Neural progenitor cell (in vitro differentiated cells): Measurements from ENCODE around the gene DPF3. TPM values are rescaled to one million over a fixed set of nuclear protein-coding genes. Genes with fewer than 3 reads are reported as not detected.
A peak's percentile ranks its signal among the peaks of the same experiment; 100 is the strongest.

Experiments
- DNase-seq: peaks from one replicate; pipeline ENCODE4 v3.0.0-alpha.2; 2016; ENCODE audit warnings: low spot score
- H2AFZ ChIP-seq: fragments of 200-600 bp; sonication (generic); replicated peaks from 2 replicates; pipeline ENCODE4 v1.6.1; 2016; ENCODE audit warnings: antibody characterized with exemption
- H3F3A ChIP-seq: fragments of 200-600 bp; sonication (generic); 2 replicates; pipeline ENCODE4 v1.6.1; 2016; ENCODE audit warnings: antibody characterized with exemption, low read depth
- H3K27ac ChIP-seq: fragments of 200-600 bp; sonication (generic); 2 replicates; pipeline ENCODE4 v1.5.1; 2016; ENCODE audit warnings: mild to moderate bottlenecking
- H3K27me3 ChIP-seq: fragments of 200-600 bp; sonication (generic); 2 replicates; pipeline ENCODE4 v1.6.1; 2016; ENCODE audit warnings: mild to moderate bottlenecking, moderate library complexity
- H3K36me3 ChIP-seq: fragments of 200-600 bp; sonication (generic); 2 replicates; pipeline ENCODE4 v1.5.1; 2016
- H3K4me1 ChIP-seq: fragments of 200-600 bp; sonication (generic); 2 replicates; pipeline ENCODE4 v1.6.1; 2016; ENCODE audit warnings: mixed run types
- H3K4me2 ChIP-seq: fragments of 200-600 bp; sonication (generic); 2 replicates; pipeline ENCODE4 v1.6.1; 2016
- H3K4me3 ChIP-seq: fragments of 200-600 bp; sonication (generic); 2 replicates; pipeline ENCODE4 v1.5.1; 2016
- H3K79me2 ChIP-seq: fragments of 200-600 bp; sonication (generic); 2 replicates; pipeline ENCODE4 v1.6.1; 2016; ENCODE audit warnings: low read depth
- H3K9ac ChIP-seq: fragments of 200-600 bp; sonication (generic); 2 replicates; pipeline ENCODE4 v1.6.1; 2016
- H3K9me3 ChIP-seq: fragments of 200-600 bp; sonication (generic); 2 replicates; pipeline ENCODE4 v1.5.1; 2016; ENCODE audit warnings: low read depth
- H4K20me1 ChIP-seq: fragments of 200-600 bp; sonication (generic); 2 replicates; pipeline ENCODE4 v1.6.1; 2016; ENCODE audit warnings: low read depth
- H3K27ac Mint-ChIP-seq: 3 replicates; pipeline ENCODE4 v1.8.0; 2021; ENCODE audit warnings: mixed read lengths
- H3K27me3 Mint-ChIP-seq: 2 replicates; pipeline ENCODE4 v1.8.0; 2022; ENCODE audit warnings: low read depth, mild to moderate bottlenecking, inconsistent platforms, moderate library complexity, mixed read lengths; ENCODE audit not compliant: insufficient read depth
- H3K36me3 Mint-ChIP-seq: 3 replicates; pipeline ENCODE4 v1.8.0; 2021; ENCODE audit warnings: mixed read lengths
- H3K4me1 Mint-ChIP-seq: 3 replicates; pipeline ENCODE4 v1.8.0; 2021; ENCODE audit warnings: mixed read lengths
- H3K4me3 Mint-ChIP-seq: 3 replicates; pipeline ENCODE4 v1.8.0; 2021; ENCODE audit warnings: mild to moderate bottlenecking, moderate library complexity, mixed read lengths
- H3K9me3 Mint-ChIP-seq: 3 replicates; pipeline ENCODE4 v1.8.0; 2020; ENCODE audit warnings: mixed read lengths
- CTCF ChIP-seq: fragments of 200-600 bp; sonication (generic); IDR thresholded peaks from 2 replicates; pipeline ENCODE4 v1.5.1; 2017; ENCODE audit warnings: antibody characterized with exemption, mild to moderate bottlenecking
- EZH2 ChIP-seq: fragments of 200-600 bp; sonication (generic); IDR thresholded peaks from 2 replicates; pipeline ENCODE4 v1.6.1; 2017; ENCODE audit warnings: antibody characterized with exemption, mild to moderate bottlenecking, moderate library complexity
- EZH2phosphoT487 ChIP-seq: fragments of 200-600 bp; sonication (generic); IDR thresholded peaks from 2 replicates; pipeline ENCODE4 v1.6.1; 2017; ENCODE audit warnings: antibody characterized with exemption
- total RNA-seq: library from RNA; depleted of rRNA; stranded (reverse); fragments of >200 nt; gene quantifications from 2 replicates; pipeline ENCODE4 v1.2.3, GENCODE V29; 2015; ENCODE audit warnings: low replicate concordance

The DPF3 gene
- total RNA-seq, 1 donor from 2014 or later: not detected

GRCh38 chr14:72830356-72830755 is 63.5 kb downstream of the DPF3 start:
- Mint-ChIP-seq H3K4me3 (no peak overlapping the region), H3K36me3 (no peaks in the 10 kb centered on the region), H3K27ac (no peak overlapping the region), H3K9me3 (no peaks in the 10 kb centered on the region), H3K27me3 (peaks cover under 1% of the 10 kb centered on the region), H3K4me1 (peaks cover 15% of the 10 kb centered on the region)
- no peak for TF ChIP-seq EZH2phosphoT487
- no peak for TF ChIP-seq EZH2
- no peak for TF ChIP-seq CTCF
- Histone ChIP-seq H3K4me3 (no peak overlapping the region), H3K27me3 (no peaks in the 10 kb centered on the region), H4K20me1 (no peaks in the 10 kb centered on the region), H3K4me2 (peak overlapping the region; percentile 54), H3K4me1 (peaks cover 14% of the 10 kb centered on the region), H3K36me3 (no peaks in the 10 kb centered on the region), H3K9ac (no peak overlapping the region), H3K79me2 (no peaks in the 10 kb centered on the region), H3F3A (peaks cover 4% of the 10 kb centered on the region), H2AFZ (no peak overlapping the region), H3K9me3 (no peaks in the 10 kb centered on the region), H3K27ac (no peak overlapping the region)
- DNase-seq: no peak

GRCh38 chr14:72828604-72829003 is 65.3 kb downstream of the DPF3 start:
- H3K36me3 ChIP-seq: no peaks in the 10 kb centered on the region
- no peaks in the 10 kb centered on the region for H3K9me3 ChIP-seq
- Mint-ChIP-seq H3K36me3 (no peaks in the 10 kb centered on the region), H3K4me1 (peaks cover 15% of the 10 kb centered on the region), H3K9me3 (no peaks in the 10 kb centered on the region), H3K27me3 (no peaks in the 10 kb centered on the region), H3K27ac (peak overlapping the region; percentile 23), H3K4me3 (no peak overlapping the region)
- H3F3A ChIP-seq: peaks cover 4% of the 10 kb centered on the region
- DNase-seq: no peak
- H3K4me3 ChIP-seq: no peak overlapping the region
- TF ChIP-seq EZH2phosphoT487 (no peak), CTCF (no peak), EZH2 (no peak)
- no peak overlapping the region for H3K4me2 ChIP-seq
- no peaks in the 10 kb centered on the region for H3K27me3 ChIP-seq
- H4K20me1 ChIP-seq: no peaks in the 10 kb centered on the region
- H2AFZ ChIP-seq: no peak overlapping the region
- H3K4me1 ChIP-seq: peaks cover 14% of the 10 kb centered on the region
- H3K27ac ChIP-seq: no peak overlapping the region
- H3K9ac ChIP-seq: no peak overlapping the region
- no peaks in the 10 kb centered on the region for H3K79me2 ChIP-seq

- peaks cover 10% of the 10 kb centered on the region for H3K4me1 Mint-ChIP-seq
- TF ChIP-seq EZH2phosphoT487 (no peak), EZH2 (no peak), CTCF (no peak)
- no peak overlapping the region for H3K4me3 Mint-ChIP-seq
- Histone ChIP-seq H3K4me2 (no peak overlapping the region), H3K36me3 (no peaks in the 10 kb centered on the region), H3K4me1 (peaks cover 8% of the 10 kb centered on the region), H3K27me3 (no peaks in the 10 kb centered on the region), H2AFZ (no peak overlapping the region), H3K27ac (no peak overlapping the region), H3F3A (peaks cover 4% of the 10 kb centered on the region), H4K20me1 (no peaks in the 10 kb centered on the region), H3K9ac (no peak overlapping the region), H3K9me3 (no peaks in the 10 kb centered on the region), H3K79me2 (no peaks in the 10 kb centered on the region), H3K4me3 (no peak overlapping the region)
- DNase-seq: no peak
- no peaks in the 10 kb centered on the region for H3K27me3 Mint-ChIP-seq
- H3K9me3 Mint-ChIP-seq: no peaks in the 10 kb centered on the region
- H3K36me3 Mint-ChIP-seq: no peaks in the 10 kb centered on the region
- H3K27ac Mint-ChIP-seq: peak overlapping the region; percentile 68
Observed at GRCh38 chr14:72826039-72826438, 67.9 kb downstream of the DPF3 start.
